Hindlimb muscle (tissue), 1 donor: ENCODE data around the gene NSUN4. TPM values are rescaled to one million over a fixed set of nuclear protein-coding genes. Genes with fewer than 3 reads are reported as not detected.
A peak's percentile ranks its signal among the peaks of the same experiment; 100 is the strongest.
"Not testable (repeated sequence)": the region's sequence is repeated elsewhere in the genome, so short reads cannot be mapped to it uniquely, and the experiment has no call there.

Experiments used
- DNase-seq: peaks from one replicate; pipeline ENCODE4 v3.0.0-alpha.2; 2013
- polyA plus RNA-seq: library from polyadenylated mRNA; unstranded; fragments of 120-200 nt; gene quantifications from one replicate; pipeline ENCODE4 v1.2.1, GENCODE V29; 2013; ENCODE audit not compliant: insufficient read length

NSUN4 gene
- polyA plus RNA-seq: 16.3 TPM

DNA sequence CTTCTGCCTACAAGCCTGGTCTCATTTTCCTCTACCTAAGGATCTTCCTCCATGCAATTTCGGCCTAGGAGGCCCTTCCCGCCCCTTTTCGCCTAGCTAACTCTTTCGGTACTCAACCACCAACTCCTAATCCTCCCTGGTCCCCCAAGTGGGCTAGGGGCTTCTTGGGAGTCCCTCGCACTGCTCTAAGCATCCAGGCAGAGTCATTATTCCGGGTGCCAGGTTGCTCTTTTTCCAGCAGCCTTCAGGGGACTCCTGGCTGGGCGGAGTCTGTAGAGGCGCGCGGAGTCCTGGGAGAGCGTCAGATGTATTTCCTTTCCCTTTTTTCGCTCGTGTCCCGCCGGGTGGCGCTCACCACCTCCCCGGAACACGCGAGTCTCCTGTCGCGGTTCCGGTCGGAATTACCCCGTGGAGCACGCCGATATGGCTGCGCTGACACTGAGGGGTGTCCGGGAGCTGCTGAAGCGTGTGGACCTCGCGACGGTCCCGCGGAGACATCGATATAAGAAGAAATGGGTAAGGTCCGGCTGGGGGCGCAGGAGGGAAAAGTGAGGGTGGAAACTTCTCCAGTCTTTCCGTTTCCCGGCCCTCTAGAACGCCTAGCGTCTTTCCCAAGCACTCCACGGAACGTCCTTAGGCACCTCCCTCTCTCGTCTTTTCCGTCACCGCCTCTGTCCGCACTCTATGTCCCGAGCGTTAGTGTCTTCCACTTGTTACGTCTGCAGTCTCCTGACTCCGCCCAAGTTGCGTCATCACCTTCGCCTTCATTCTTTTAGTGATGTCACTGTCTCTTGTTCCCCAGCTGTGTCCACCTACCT is at the start of gene NSUN4:
NSUN4 (plus strand) TSS at position 404 of the 818 bp plus-strand sequence; CDS start at position 424, 20 bp downstream.
- peak; percentile 96 for DNase-seq

DNA sequence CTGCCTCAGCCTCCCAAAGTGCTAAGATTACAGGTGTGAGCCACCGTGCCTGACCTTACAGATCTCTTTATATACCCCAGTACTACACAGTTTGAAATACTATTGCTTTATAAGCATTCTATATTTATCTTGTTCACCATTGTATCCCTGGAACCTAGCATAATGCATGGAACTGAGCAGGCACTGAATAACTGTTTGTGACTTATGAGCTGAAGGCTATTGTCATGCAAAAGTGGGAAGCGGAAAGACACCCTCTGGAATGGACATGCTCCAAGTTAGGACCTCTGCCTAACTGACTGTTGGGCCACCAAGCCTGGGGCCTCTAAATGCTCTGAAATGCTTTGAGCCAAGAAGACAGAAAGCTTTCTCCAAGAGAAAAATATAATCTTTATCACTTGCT is 45.3 kb upstream of the NSUN4 start:
- no peak for DNase-seq

DNA sequence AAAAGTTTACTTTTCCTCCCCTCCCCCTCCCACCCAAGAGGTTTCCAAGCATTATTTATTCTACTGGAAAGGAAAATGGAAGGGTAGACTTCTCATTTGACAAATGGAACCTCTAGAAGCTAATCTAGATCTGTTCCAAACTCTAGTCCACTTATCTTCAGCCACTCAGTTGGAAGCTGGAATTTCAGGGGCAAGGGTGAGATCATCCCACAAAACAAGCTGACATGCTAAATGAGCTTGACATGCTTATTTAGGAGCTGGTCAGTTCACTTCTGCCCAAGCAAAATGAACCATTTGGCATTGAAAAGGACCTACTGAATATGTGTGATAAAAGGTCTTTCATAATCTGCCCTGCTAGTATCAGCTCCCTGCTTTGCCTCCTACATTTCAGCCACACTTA is 42.2 kb upstream of the NSUN4 start:
- no peak for DNase-seq

DNA sequence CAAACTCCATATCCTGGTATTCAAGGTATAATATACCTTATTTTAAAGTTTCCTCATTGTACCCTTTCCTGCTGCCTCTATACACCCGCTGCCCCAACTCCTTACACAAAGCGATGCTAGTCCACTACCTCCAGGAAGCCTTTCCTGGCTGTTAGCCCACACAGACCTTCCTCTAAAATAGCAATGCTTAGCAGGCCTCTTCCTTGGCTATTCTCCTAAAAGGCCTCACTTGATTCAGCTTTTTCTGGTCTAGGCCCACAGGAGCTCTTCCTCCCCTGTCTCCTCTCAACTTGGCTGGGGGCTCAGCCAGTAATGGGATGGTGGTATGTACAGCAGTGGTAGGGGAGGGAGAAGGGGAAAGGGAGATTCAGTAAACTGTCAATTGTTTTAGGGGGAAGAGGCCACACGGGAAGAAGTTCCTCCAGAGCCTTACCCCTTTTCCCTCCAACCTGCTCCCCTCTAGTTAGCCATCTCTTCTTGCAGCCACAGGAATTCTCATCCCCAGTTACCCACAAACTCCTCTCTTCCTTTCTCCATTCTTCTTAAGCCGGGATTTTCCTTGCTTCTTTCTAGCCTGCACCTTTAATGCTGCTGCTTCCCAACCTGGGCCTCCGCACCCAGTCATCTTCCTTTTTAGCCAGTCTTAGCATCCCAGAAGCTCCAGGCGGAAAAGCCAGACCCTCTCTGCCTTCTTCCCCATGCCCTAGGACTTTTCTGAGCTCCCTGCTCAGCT is 39.8 kb upstream of the NSUN4 start:
- peak; percentile 47 for DNase-seq

DNA sequence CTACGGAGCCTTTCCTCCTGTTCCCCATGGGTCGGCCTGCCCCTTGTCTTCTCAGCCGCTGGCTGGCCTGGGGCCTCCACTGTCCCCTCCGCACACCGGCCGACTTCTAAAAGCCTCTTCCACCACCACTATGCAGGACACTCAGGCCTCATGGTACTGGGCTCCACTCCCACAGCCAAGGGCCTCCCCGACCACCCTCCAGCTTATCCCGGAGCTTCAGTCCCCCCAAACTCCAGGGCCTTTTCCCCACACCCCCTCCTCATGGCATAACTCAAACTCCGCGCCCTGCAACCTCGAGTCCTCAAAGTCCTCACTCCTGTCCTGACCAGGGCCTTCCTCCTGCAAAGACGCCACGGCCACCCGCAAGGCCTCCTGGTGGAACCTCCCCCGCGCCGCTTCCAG is 39.2 kb upstream of the NSUN4 start:
- DNase-seq: no peak

DNA sequence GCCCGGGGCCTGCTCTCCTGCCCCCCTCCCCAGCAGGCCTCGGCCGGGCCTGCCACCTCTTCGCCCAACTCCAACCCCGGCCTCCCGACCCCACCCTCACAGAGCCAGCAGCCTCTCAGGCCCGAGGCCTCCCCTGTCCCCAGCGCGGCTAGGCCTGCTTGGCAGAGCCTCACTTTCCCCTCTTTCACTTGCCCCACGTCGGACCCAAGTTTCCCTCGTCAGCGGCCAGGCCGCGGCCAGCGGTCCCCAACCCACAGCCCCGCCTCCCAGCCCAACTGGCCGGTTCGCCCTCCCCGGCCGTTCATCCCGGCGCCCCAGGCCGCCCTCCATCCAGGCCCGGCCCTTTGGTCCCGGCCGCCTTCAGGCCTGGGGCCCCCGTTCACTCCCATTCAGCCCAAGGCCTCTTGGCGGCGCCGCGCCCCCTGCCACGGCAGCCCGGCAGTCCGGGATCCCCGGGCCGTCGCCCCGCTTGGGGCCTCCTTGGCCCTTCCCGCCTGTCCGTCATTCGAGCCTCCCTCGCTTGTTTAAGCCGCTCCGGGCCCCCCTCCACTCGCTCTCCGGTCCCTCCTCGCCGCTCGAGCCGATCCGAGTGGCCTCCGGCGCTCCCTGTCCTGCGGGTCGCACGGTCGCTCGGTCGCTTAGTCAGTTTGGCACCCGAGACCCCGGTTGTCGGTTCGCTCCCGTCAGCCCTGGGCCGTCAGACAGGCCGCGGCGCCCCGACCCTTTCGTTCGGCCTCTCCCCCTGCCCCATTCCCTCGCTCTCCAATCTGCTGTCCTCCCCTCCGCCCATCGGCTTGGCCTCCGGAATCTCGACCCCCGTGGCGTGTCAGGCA is 38.6 kb upstream of the NSUN4 start:
- peak; percentile 76 for DNase-seq

DNA sequence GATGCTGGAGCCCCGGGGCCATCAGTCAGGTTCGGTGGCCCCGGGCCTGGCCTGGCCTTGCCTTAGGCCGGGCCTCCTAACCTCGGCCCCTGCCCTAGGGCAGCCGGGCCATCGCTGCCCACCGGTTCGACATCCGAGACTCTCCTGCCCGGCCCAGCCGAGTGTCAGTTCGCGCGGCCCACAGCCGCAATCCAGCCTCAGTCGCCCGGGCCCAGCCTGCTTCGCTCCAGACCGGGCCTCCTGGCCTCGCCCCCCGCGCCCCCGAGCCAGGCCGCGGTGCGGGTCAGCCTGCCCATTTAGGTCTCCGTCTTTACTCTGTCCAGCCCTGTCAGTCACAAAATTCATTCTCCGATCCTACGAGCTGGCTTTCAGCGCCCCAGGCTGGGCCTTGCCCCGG is 38.0 kb upstream of the NSUN4 start:
- peak; percentile 71 for DNase-seq

DNA sequence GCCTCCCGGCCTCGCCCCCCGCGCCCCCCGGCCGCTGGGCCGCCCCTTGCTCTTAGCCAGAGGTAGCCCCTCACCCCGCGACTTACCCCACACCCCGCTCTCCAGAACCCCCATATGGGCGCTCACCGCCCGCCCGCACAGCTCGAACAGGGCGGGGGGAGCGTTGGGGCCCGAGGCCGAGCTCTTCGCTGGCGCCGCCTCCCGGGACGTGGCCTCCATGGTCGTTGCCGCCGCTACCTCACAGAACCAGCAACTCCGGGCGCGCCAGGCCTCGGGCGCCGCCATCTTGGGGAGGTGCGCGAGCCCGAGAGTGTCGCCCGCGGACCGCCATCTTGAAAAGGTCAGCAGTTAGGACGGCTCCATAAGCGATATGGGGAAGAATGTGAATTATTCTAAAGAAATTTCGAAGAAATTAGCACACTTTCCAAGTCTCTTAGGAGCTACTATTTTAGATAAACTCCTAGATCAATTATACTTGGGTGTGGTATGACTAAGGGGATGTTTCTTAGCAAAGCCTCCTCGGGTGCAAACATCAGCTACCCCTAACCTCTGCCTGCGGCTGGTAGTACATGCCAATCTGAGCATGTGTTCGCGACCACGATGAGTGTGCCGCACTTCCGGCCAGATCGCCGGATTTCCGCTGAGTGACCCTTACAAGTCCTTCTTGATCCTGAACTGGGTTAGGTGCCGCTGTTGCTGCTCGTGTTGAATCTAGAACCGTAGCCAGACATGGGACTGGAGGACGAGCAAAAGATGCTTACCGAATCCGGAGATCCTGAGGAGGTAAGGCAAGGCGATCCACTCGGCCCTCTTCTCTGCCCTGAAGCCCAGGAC is 37.4 kb upstream of the NSUN4 start, which contains the start of the genes LRRC41 and UQCRH:
LRRC41 (minus strand) TSS at position 579 of the 834 bp plus-strand sequence; CDS start at position 285, 294 bp downstream.
UQCRH (plus strand) TSS at position 661 of the 834 bp plus-strand sequence; CDS start at position 730, 69 bp downstream.
- DNase-seq: peak; percentile 96

DNA sequence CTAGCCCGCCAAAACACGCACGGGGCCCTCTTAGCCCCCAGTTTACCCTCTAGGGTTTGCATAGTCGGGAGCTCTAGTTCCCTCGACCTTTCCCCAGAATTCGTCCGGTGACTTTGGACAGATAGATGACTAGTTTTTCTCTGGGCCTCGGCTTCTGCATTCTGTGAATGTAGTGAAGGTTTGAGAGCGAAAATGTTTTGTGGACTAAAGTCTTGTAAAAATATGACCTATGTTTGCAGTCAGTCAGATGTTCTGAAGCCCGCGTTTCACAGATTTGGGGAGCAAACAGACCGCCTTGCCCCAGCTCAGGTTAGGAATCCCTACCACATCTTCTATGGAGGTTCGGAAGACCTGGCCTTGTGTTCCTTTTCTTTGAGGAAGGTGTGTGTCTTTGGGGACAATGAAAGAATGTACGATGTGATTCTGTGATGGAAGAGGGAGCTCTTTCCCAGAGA is 36.7 kb upstream of the NSUN4 start:
- DNase-seq: no peak

DNA sequence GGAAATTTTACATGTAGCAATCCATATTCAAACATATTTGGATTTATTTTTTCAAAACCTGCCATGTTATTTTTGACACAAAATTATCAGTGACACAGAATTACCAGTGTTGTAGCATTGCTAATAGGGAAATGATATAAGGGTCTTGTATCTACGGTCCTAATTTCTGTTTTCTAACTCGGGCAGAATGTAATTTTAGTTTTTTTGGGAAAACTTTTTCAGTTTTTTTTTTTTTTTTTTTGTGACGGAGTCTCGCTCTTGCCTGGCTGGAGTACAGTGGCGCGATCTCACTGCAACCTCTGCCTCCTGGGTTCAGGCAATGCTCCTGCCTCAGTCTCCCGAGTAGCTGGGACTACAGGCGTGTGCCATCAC is 34.5 kb upstream of the NSUN4 start:
- no peak for DNase-seq

DNA sequence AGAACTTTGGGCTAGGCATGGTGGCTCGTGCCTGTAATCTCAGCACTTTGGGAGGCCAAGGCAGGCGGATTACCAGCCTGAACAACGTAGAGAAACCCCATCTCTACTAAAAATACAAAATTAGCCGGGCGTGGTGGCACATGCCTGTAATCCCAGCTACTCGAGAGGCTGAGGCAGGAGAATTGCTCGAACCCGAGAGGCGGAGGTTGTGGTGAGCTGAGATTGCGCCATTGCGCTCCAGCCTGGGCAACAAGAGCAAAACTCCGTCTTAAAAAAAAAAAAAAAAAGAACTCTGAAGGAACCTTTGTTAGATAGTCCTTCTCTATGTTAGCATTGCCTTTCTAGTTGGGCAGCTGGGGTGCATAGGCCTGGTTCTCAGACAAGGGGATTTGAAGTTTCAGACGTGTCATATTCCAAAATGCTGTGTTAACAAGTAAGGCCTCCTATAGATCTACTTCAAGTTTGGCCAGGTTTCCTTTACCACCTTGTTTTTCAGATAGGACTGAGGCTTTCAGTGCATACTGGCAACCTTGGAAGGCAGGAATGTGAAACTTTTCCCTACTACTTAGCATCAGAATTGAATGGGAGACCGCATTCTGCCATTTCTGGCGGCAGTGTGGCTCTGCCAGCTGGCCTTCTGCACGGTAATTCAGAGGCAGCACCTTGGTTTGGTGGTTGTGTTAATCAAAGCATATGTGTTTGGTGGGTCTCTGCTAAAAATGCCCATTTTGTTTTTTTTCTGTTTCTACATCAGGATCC is 31.0 kb upstream of the NSUN4 start:
- DNase-seq: no peak

DNA sequence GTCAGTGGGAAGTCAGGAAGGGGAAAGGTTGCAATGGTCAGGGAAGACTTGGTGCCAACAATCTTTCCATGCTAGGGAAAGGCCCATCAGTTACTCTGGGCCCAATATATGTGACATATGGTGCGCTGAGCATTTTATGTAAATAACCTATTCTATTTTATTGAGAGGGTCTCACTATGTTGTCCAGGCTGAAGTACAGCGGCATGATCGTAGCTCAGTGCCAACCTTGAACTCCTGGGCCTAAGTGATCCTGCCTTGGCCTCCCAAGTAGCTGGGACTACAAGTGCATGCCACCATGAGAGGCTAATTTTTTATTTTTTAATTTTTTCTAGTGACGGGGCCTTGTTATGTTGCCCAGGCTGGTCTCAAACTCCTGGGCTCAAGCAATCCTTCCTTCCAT is 30.3 kb upstream of the NSUN4 start:
- DNase-seq: no peak

DNA sequence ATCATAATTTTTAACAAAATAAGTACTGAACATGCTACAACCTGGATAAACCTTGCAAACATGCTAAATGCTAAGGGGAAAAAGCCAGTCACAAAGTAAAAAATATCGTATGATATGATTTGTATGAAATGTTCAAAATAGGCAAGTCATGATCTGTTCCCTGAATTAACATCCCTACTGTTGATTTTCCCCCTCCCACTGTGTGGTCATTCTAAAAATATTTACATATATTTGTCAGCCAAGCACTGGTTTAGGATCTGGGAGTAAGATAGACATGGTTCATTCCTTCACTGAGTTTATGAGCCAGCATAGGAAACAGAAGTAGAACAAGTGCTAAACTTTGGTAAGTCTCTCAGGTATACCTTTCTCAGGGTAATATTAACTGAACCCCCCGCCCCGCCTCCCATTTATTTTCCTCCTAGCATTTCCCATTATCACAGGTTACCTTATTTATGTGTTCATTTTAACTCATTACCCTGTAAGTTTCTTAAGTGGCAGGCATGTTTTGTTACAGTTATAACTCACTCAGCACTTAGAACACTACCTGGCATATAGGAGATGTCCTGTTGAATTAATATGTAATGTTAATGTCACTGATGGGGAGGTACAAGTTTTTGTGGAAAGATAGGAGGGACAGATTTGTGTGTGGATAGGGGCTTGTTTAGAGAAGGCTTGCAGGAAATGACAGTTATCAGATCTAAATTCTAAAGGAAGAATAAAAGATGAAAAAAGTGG is 24.8 kb upstream of the NSUN4 start:
- no peak for DNase-seq

DNA sequence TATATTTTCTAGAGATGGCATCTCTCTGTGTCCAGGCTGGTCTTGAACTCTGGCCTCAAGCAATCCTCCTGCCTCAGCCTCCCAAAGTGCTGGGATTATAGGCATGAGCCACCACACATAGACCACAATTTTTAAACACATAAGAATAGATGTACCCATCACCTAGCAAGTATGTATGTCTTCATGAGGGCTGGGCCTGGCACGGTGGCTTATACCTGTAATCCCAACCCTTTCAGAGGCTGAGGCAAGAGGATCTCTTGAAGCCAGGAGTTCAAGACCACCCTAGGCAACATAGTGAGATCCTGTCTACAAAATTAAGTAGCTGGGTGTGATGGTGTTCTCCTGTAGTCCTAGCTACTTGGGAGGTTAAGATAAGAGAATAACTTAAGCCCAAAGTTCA is 23.3 kb upstream of the NSUN4 start:
- DNase-seq: no peak

DNA sequence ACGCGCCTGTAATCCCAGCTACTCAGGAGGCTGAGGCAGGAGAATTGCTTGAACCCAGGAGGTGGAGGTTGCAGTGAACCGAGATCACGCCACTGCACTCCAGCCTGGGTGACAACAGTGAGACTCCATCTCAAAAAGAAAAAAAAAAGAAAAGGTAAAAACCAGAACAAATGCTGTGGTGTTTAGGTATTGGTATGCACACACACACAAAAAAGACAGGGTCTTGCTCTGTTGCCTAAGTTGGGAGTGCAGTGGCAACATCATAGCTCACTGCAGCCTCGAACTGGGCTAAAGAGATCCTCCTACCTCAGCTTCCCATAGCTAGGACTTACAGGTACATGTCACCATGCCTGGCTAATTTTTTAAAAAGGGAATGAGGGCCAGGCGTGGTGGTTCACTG is 21.3 kb upstream of the NSUN4 start:
- DNase-seq: not testable (repeated sequence)

DNA sequence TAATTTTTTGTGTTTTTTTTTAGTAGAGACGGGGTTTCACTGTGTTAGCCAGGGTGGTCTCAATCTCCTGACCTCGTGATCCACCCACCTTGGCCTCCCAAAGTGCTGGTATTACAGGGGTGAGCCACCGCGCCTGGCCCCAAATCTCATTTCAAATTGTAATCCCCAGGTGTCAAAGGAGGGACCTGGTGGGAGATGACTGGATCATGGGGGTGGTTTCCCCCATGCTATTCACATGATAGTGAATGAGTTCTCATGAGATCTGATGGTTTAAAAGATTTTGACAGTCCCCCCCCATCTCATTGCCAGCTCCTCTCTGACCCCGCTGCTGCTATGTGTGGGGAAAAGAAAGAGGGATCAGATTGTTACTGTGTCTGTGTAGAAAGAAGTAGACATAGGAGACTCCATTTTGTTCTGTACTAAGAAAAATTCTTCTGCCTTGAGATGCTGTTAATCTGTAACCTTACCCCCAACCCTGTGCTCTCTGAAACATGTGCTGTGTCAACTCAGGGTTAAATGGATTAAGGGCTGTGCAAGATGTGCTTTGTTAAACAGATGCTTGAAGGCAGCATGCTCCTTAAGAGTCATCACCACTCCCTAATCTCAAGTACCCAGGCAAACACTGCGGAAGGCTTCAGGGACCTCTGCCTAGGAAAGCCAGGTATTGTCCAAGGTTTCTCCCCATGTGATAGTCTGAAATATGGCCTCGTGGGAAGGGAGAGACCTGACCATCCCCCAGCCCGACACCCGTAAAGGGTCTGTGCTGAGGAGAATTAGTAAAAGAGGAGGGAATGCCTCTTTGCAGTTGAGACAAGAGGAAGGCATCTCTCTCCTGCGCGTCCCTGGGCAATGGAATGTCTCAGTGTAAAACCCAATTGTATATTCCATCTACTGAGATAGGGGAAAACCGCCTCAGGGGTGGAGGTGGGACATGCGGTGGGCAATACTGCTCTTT is 20.4 kb upstream of the NSUN4 start:
- not testable (repeated sequence) for DNase-seq

DNA sequence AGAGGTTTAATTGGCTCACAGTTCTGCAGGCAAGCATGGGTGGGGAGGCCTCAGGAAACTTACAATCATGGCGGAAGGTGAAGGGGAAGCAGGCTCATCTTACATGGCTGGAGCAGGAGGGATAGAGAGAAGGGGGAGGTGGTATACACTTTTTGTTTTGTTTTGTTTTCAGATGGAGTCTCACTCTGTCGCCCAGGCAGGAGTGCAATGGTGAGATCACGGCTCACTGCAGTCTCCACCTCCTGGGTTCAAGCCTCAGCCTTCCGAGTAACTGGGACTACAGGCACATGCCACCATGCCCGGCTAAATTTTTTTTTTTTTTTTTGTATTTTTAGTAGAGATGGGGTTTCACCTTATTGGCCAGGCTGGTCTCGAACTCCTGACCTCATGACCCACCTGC is 18.4 kb upstream of the NSUN4 start:
- DNase-seq: not testable (repeated sequence)

DNA sequence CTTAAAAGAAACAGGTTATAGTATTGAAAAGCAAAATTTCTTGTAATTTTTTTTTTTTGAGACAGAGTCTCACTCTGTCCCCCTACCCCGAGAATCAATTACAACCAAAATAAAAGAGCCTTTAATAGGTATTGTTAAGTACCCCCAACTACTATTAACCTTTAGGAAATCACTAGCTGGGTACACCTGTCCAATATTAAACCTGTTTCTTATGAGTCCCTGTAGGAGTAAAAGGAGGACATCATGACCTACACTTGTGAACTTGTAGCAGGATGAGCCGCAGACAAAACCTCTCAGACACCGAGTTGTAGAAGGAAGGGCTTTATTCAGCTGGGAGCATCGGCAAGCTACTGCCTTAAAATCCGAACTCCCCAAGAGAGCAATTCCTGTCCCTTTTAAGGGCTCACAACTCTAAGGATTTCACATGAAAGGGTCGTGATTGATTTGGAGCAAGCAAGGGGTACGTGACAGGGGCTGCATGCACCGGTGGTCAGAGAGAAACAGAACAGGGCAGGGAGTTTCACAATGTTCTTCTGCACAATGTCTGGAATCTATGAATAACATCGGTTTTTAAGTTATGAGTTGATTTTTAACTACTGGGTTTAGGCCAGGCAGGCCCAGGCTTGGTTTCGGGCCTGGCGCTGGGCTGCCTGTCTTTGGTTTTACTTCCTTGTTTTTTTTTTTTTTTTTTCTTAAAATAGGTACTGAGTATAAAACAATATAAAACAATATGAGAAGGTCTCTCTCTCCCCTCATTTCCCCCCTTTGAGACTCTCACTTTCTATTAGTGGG is 15.1 kb upstream of the NSUN4 start:
- not testable (repeated sequence) for DNase-seq
